HPDE6-E6E7 (cell line): Measurements from ENCODE around the gene SMG6.

Experiments used
- DNase-seq: peaks from one replicate; pipeline ENCODE4 v3.0.0; 2011; ENCODE audit warnings: missing footprints; ENCODE audit errors: extremely low spot score

The SMG6 gene

DNA sequence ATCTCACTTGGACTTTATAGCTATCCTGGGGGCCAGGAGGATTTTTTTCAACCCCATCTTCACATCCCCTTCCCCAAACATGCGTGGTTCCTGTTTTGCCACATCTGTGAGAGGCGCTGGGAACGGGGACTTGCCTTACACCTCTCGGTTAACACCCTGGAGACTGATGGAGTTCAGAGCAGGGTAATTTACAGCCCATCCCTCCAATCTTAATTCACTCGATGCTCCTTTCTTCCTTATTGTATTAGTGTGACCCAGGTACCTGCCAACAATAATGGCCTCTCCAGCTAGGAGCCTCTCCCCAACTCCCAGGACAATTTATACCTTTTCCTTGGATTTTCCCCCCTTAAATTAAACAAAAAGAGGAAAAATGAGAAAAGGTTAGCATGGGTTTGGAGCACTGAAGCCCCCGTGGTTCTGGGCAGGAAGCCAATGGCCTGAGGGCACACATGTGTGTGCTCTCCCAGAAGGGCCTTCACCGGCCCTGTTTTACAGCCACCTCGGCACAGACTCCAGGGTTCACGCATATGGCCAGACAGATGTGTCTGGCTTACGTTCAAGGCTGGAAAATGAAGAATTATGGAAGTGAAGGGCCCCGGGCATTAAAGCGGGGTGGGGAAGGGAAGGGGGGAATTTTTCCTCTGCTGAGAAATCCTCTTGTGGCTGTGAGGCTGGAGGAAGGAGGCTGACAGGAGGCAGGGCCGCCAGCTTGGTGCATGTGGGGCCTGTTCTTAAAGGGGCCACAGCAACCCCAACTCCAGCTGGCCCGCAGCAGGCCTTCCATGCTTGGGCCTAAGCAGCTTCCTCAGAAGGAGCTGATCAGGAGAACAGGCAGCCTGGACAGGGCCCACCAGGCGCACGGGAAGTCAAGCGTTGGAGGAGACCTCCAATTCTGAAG lies 227.2 kb downstream of the SMG6 start:
- DNase-seq = no peak

- no peak for DNase-seq
Observed at GRCh38 chr17:2075336-2076086, 228.1 kb downstream of the SMG6 start.

GRCh38 chr17:2074919-2075318 lies 228.7 kb downstream of the SMG6 start:
- no peak for DNase-seq

GRCh38 chr17:2071455-2072281 lies 231.9 kb downstream of the SMG6 start:
- DNase-seq = no peak

- DNase-seq = no peak
Observed at GRCh38 chr17:2071024-2071385, 232.6 kb downstream of the SMG6 start.

GRCh38 chr17:2070241-2071023 lies 233.2 kb downstream of the SMG6 start:
- DNase-seq = no peak

GRCh38 chr17:2068519-2069051 lies 235.0 kb downstream of the SMG6 start:
- DNase-seq = no peak

- DNase-seq = no peak
Observed at GRCh38 chr17:2068031-2068518, 235.5 kb downstream of the SMG6 start.

DNA sequence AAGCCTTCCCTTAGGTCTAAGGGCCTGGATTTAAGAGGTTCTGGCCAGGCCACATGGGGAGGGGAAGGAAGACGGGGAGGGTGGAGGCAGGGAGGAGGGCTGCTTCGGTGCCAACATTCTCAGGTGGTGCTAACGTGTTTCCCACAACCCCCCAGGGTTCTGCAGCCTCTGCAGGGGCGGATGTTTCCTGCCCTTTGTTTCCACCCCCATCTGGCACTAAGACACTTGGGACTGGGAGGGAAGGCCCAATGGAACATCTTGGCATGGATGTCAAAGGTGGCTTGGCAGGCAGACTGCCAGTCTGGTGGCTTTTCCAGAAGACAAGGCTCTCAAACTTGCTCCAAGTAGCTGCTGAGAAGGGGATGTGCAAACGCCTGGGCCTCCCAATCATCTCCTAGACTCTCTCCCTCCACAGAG lies 236.0 kb downstream of the SMG6 start:
- no peak for DNase-seq

- no peak for DNase-seq
Observed at GRCh38 chr17:2067048-2067561, 236.5 kb downstream of the SMG6 start.

DNA sequence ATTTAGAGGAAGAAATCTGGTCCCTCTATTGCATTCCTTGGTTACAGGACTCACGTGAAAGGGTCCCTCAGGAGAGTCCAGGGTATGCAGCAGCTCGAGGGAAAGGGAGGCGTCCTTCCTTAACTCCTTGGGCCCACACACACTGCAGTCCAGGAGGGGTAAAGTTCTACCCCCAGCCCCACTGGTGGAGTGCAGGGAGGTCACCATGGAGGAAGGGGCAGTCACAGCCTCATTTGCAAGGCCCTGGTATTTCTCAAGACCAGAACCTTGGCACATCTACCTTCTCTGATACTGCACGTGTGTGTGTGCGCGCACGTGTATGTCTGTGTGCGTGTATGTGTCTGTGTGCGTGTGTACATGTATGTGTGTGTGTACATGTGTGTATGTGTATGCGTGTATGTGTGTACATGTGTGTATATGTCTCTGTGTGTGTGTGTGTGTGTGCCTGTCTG lies 237.6 kb downstream of the SMG6 start:
- no peak for DNase-seq

DNA sequence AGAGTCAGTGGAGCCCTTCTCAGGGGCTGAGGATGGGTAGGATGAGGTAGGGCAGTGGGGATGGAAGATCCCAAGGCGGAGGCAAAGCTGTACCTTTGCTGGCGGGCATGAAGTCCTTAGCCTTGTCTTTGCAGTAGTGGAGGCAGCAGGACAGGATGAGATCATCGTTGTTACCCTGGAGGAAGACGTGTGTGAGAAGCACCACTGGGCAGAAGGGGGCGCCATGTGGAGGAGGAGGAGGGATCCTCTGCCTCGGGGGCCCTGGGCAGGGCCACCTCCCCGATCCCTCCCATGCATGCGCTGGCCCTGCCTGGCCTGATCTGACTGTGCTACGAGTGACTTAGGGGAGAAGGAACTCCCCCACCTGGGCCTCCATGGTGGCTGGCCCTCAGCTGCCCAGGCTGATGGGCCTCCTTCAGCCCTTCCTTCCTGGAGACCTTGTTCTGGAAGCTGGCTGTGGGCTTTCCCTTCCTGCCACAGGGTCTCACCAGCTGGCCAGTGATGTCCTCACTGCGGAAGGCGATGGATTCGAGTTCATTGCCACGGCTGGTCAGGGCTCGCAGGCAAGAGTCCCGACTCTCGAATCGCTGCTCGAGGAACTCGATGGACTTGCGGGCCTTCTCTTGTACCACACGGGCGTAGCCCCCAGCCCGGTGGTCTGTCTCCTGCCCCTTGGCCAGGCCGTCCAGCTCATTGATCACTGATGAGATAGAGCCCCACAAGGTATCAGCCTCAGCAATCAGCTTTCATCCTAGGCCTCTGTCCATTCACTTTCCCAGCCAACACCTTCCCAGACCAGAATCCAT lies 238.4 kb downstream of the SMG6 start:
- DNase-seq = no peak

DNA sequence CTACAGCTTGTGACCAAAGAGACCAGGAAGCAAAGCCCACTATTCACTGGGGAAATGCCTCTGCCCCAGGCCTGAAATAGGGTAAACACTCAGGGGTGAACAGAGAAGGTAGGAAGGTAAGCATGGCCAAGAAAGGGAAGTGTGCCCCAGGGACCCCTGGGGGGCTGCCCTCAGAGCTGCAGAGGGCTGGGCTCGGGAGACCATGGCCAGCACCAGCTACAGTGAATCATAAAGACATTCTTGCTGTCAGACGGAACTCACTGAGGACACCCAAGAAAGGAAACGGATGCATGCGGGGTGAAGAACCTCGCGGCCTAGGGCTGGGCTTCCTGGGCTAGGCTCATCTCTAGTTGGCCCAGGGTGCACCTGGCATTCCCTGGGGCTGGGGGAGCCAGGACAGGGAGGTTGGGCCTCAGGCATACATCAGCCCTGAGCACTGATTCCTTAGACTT lies 239.0 kb downstream of the SMG6 start:
- no peak for DNase-seq

GRCh38 chr17:2064147-2064489 lies 239.5 kb downstream of the SMG6 start:
- no peak for DNase-seq

DNA sequence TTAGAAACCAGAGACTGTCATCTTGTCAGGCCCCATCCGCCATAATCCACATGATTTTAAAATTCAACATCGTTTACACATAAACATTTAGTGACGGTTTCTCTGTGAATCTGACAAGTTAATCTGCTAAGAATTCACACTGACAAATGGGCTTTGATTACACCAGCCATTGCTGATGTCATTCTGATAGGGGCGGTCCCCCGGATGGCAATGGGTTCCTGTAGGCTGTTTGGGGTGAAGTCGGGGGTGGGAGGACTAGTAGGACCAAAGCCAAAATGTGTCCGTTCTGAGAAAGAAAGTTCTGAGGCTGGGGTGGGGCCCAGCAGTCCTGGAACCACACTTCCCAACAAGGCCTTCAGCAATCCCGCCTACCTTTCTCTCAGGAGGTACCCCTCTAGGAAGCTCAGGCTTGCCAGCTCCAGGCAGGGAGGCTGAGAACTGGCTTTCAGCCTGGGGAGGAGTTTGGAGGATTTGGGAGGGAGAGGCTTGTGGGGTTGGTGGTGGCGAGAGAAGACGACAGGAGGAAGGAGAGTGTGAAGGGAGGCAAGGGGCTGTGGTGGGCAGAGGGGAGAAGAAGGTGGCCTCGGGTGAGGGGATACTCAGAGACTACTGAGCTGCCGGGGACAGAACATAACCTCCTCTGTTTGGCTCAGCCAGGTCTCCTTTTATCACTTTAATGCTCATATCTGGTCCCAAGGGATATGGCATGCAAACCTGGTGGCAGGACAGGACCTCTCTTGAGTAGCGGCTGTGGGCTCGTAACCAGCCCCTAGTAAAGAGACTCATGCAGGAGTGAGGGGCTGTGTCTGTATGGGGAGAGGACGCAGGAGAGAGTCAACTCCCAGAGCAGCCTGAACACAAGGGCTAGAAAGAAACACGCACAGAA lies 240.1 kb downstream of the SMG6 start:
- DNase-seq = no peak

- DNase-seq = no peak
Observed at GRCh38 chr17:2062571-2063183, 240.9 kb downstream of the SMG6 start.

DNA sequence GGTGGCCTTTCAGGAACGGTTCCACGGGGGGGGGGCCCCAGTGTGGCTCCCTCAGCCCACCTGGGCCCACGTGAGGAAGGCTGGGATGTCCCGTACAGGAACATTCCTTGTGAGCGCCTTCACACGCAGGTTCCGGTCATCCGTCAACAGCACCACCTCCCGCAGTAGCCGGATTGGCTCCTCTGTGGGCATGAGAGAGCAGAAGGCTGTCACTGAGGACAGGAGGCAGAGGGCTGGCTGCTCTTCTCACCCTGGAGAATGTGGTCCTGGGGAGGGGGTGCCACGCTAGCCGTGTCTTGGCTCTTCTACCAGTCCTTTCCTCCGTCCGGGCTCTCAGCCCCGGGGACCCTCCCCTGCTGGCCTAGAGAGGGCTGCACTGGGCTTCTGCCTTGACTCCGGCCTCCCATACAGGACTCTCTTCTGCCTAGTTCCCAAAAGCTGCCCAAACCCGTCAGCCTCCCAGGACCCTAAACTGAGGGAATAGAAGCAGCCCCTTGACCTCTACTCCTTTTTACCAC lies 242.1 kb downstream of the SMG6 start:
- DNase-seq = no peak
